GM18517 (cell line): ENCODE data around the gene TRIM6.

ENCODE experiments used
- ATAC-seq: cut with Tn5 transposase; IDR thresholded peaks from one replicate; pipeline ENCODE4 v1.9.1; 2021; ENCODE audit warnings: mild to moderate bottlenecking, moderate library complexity; ENCODE audit not compliant: unreplicated experiment

Gene TRIM6

DNA sequence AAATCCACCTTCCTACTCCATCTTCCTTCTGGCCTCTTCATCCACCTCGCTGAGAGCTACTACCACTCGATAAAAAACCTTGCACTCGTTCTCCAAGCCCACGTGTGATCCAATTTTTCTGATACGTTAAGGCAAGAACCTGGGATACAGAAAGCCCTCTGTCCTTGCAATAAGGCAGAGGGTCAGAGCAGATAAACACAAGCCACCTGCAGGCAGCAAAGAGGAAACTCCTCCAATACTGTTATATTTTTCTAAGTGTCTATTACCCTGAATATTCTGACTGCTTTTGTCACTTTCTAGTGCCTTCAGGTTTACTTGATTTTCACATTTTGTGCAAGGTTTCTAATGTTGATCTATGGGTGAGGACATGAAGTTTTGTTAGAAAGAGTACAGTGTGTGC, 61.9 kb downstream of the TRIM6 start:
- ATAC-seq = no peak
